HG02943 (cell line): Measurements from ENCODE around the gene PRLR.

Experiments
- ATAC-seq: cut with Tn5 transposase; IDR thresholded peaks from one replicate; pipeline ENCODE4 v1.9.1; 2021; ENCODE audit warnings: mild to moderate bottlenecking, low read depth, moderate library complexity; ENCODE audit not compliant: unreplicated experiment

PRLR gene

DNA sequence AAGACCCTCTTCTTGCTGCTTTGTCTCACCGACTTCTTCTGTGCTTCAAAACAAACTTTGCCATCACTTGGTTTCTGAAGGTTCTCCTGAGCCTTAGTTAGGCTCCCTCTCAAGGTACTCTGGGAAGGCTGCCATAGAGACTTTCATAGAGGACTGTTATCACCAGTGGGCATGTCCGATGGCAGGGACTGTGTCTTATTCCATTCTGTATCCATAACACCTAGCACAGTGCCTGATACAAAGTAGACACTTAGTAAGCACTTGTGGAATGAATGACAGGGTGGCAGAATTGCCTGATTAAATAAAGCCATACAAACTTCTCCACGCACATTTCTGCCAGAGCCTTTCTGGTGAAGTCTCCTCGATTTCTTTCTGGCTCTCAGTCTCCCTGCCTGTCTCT is 215.2 kb downstream of the PRLR start:
- ATAC-seq = no peak

DNA sequence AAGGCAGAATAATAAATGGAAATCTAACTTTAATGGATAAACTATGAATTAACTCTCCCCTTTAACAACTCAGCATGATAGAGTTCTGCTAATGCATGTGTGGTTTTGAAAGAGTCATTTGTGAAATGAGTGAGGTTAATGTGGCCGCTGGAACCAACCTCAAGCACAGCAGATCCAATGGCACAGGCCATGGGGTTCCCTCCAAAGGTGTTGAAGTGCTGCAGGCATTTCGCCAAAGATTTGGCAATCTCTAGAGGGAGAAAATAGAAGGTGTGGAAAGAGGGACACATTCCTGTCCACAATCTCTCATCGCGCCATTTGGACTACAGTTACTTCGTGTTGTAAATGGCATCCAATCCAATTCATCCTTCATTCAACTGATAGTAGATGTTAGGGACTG is 217.5 kb downstream of the PRLR start:
- ATAC-seq = no peak

DNA sequence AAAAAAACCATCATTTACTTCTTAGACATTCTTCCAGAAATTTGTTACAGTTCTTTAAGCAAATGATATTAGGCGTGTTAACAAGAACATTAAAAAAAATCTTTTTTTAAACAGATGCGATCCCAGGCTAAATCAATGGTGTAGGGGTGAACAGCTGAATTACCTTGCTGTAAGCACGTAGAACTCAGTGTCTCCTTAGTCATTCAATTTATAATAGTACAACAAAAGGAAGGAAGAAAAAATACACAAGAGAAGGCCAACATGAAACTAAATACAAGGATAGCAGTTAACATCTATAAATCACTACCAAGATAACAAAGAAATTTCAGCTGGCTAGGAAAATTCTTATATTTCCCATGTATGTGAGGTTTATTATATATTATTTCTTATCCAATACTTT is 217.9 kb downstream of the PRLR start:
- no peak for ATAC-seq

DNA sequence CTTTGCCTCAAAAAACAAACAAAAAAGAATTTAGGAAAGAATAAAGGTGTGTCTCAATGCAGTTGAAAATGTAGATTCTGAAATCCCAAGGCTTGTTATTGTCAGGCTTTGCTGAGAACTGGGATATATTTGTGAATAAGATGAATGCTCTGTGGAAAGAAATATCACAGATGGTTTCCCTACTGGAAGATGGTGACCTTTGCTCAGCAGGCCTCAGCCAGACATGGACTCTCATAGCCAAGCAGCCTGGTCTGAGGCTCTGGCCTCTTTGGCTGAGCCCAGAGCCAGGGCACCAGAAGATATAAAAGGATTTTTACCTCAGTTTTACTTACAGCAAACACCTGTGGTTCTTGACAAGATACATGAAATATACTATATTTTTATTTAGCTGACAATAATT is 219.6 kb downstream of the PRLR start:
- no peak for ATAC-seq

DNA sequence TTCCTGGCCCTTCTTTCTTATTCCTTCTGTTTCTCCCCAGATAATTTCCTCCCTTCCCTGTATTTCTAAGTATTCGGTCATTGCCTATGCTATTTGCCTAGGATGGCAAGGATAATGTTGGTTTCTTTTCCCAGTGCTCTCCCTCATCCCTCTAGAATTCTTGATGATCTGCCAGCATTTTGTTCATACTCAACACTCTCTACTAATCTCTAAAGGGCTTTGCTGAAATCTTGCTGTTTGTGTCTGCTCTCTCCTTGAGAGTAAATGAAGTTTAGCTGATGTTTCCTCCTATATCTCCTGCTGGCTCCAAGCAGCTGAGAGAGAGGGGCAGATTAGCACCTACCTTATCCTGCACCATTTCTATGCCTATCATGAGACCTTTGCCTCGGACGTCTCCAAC is 220.6 kb downstream of the PRLR start:
- ATAC-seq = no peak

DNA sequence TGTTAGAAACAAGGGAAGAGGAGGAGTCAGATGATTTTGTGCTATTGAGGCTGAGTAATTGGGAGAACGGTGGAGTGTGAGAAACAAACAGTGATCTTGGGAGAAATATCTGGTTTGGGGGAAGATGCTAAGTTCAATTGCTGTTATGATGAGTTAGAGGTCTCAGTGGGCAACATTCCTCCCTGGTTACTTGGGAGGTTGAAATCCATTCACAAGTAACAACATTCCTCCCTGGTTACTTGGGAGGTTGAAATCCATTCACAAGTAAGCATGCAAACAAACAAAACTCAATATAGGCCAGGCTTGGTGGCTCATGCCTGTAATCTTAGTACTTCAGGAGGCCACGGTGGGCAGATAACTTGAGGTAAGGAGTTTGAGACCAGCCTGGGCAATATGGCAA is 221.3 kb downstream of the PRLR start:
- no peak for ATAC-seq

DNA sequence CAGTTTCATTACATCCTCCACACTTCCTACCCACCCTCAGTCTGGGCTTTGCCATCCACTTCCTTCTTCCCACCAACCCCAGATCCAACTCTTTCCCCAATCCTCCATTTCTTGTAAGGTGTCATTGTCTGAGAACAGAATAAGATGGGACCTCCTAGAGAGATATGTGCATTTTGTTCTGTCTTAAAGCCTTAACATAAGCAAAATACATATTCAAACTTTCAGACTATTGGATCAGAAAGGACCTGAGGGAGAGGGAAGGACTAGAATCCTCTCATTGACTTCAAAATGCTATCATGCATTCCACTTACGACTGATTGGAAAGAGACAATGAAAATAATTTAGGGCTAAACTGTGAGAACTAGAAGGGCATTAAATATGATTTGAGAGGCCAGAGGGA is 225.5 kb downstream of the PRLR start:
- ATAC-seq = no peak

DNA sequence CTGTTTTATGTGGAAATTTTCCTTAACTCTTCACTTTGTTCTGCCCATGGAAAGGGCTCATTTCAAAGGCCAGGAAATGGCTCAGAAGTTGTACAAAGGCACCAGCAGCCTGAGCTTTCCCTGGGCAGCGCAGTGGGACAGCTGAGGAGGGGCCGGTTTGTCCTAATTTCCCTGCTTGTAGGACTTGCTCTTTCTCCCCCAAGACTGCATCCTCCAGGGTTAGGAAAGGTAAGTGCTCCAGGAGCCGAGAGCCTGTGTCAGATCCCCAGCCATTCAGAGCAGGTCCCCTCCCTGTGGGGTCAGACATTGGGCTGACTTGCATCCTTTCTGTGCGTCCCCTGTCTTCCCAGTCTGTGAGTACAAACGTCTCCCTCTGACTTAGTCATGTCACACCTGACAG is 226.1 kb downstream of the PRLR start:
- ATAC-seq = no peak

DNA sequence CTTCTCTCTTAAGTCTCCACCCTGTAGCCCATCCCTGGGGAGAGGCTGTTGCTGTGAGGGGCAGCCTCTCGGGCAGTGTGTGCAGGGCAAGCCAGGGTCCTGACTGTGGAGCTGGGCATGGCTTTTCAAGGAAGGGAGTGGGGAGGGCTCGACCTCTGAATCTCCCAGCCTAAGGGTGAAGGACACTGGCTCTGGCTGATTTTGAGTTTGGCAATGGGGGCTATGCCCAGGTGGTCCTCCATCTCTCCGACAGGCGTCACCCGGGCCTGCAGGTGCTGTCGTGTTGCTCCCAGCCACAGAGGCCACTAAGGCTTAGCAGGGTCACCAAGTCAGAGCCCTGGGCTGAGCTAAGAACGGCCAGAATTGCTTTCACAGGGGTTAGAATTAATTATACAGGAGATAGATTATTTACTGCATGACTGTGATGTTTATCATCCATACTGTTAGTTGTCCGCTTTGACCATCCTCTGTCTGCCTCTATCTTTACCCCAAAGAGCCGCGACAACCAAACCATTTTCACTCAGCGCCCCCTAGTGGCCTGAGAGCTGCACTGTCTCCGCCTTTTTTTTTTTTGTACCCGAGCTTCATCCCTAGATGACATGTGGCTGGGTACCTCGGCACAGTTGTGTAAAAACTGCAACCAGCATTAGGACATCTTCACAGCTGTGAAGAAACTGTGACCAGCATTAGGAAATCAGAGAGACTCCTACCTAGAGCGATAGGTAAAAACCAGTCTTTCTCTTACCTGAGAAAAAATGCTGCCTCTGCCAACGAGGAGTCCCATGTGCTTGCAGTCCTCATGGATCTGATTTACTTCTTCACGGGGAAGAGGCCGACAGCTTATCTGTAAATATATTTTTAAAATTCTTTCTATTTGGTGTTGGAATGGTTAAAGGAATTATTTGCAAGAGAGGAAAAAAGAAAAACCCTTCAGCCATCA is 227.0 kb downstream of the PRLR start:
- no peak for ATAC-seq

DNA sequence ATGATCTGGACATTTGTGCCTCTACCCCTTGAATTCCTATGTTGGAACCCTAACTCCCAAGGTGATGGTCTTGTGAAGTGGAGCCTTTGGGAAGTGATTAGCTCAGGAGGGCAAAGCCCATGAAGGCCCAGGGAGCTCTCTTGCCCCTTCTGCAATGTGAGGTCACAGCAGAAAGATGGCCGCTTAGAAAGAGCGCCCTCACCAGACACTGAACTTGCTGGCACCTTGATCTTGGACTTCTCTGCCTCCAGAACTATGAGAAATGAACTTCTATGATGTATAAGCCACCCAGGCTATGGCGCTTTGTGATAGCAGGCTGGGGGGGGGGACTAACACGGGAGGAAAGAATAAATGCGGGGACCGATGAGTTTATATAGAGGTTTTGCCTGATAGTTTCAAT is 227.8 kb downstream of the PRLR start:
- ATAC-seq = no peak

DNA sequence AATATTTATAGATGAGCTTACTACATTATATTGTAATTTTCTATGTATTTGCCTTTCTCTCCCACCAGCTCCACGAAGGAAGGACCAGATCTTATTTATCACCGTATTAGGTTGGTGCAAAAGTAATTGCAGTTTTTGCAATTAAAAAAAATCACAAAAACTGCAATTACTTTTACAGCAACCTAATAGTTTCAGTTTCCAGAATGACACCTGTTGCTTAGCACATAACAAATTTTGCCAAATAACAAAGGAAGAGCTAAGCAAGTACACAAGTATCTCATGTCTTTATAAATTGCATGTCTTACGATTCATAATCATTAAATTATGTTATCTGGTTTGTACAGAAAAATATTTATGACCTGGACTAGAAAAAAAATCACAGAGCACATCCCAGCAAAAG is 228.4 kb downstream of the PRLR start:
- ATAC-seq = no peak
